PC-3 (cell line): ENCODE data around the gene ANKRD11. TPM values are rescaled to one million over a fixed set of nuclear protein-coding genes. Genes with fewer than 3 reads are reported as not detected.

Experiments
- ATAC-seq: fragments of 200-7000 bp; cut with Tn5 transposase; 2 replicates; pipeline ENCODE4 v1.9.1; 2020; ENCODE audit warnings: mild to moderate bottlenecking, moderate library complexity
- BruUV-seq: library from RNA; stranded (reverse); fragments of 400-500 nt; replicated peaks from 2 replicates; lab custom pipeline; 2021; lab: Mats Ljungman, UMichigan
- CTCF ChIA-PET: fragments of 300-600 bp; sonication (Branson Sonifier 250); formaldehyde crosslinking; loops from one replicate; lab custom pipeline; 2022; ENCODE audit warnings: antibody characterized with exemption; lab: Charles Lee
- POLR2A ChIA-PET: fragments of 300-600 bp; sonication (Branson Sonifier 250); formaldehyde crosslinking; loops from one replicate; lab custom pipeline; 2022; ENCODE audit warnings: antibody characterized with exemption; ENCODE audit not compliant: unreplicated experiment; lab: Charles Lee
- DNase-seq: peaks from one replicate; pipeline ENCODE4 v3.0.0-alpha.2; 2015
- H2AFZ ChIP-seq: fragments of 300-600 bp; sonication (generic); 2 replicates; pipeline ENCODE4 v1.6.0; 2016; ENCODE audit warnings: antibody characterized with exemption, low read length
- H3F3A ChIP-seq: fragments of 300-600 bp; sonication (generic); one replicate; pipeline ENCODE4 v1.6.0; 2017; ENCODE audit warnings: antibody characterized with exemption, low read length, control low read depth, mild to moderate bottlenecking; ENCODE audit not compliant: unreplicated experiment
- H3K27ac ChIP-seq: fragments of 300-600 bp; sonication (generic); 2 replicates; pipeline ENCODE4 v1.5.1; 2016; ENCODE audit warnings: mild to moderate bottlenecking, low read length
- H3K27me3 ChIP-seq: fragments of 300-600 bp; sonication (generic); 2 replicates; pipeline ENCODE4 v1.6.1; 2016; ENCODE audit warnings: low read length, mixed read lengths
- H3K36me3 ChIP-seq: fragments of 300-600 bp; sonication (generic); 2 replicates; pipeline ENCODE4 v1.6.1; 2016; ENCODE audit warnings: low read depth, mixed run types, low read length, mixed read lengths
- H3K4me1 ChIP-seq: fragments of 300-600 bp; sonication (generic); 2 replicates; pipeline ENCODE4 v1.5.1; 2016; ENCODE audit warnings: low read length; ENCODE audit not compliant: insufficient read depth
- H3K4me2 ChIP-seq: fragments of 300-600 bp; sonication (generic); 2 replicates; pipeline ENCODE4 v1.6.0; 2016; ENCODE audit warnings: low read length
- H3K4me3 ChIP-seq: fragments of 300-600 bp; sonication (generic); 2 replicates; pipeline ENCODE4 v1.5.1; 2016; ENCODE audit warnings: mild to moderate bottlenecking, low read length, mixed read lengths
- H3K79me2 ChIP-seq: fragments of 300-600 bp; sonication (generic); 2 replicates; pipeline ENCODE4 v1.6.1; 2017; ENCODE audit warnings: low read length, mixed read lengths
- H3K9ac ChIP-seq: fragments of 300-600 bp; sonication (generic); 2 replicates; pipeline ENCODE4 v1.6.0; 2016; ENCODE audit warnings: mild to moderate bottlenecking, low read length
- H3K9me2 ChIP-seq: fragments of 300-600 bp; sonication (generic); replicated peaks from 2 replicates; pipeline ENCODE4 v1.6.1; 2016; ENCODE audit warnings: mixed run types, low read length, mixed read lengths
- H3K9me3 ChIP-seq: fragments of 300-600 bp; sonication (generic); 2 replicates; pipeline ENCODE4 v1.6.1; 2016; ENCODE audit warnings: low read length, mixed read lengths
- H4K20me1 ChIP-seq: fragments of 300-600 bp; sonication (generic); 2 replicates; pipeline ENCODE4 v1.6.1; 2016; ENCODE audit warnings: low read length, mixed read lengths
- EZH2 ChIP-seq: fragments of 300-600 bp; sonication (generic); IDR thresholded peaks from one replicate; pipeline ENCODE4 v1.6.1; 2017; ENCODE audit warnings: antibody characterized with exemption, mild to moderate bottlenecking, low read length; ENCODE audit not compliant: unreplicated experiment
- EZH2phosphoT487 ChIP-seq: fragments of 300-600 bp; sonication (generic); IDR thresholded peaks from 2 replicates; pipeline ENCODE4 v1.6.1; 2018; ENCODE audit warnings: mild to moderate bottlenecking, antibody characterized with exemption, low read length, borderline replicate concordance
- intact Hi-C: fragments of 100-400 bp; cut with micrococcal nuclease; formaldehyde crosslinking; loops from 2 replicates; pipeline ENCODE4 v1.9.0; 2023
- total RNA-seq: library from RNA; depleted of rRNA; stranded (reverse); fragments of >200 nt; gene quantifications from 2 replicates; pipeline ENCODE4 v1.2.3, GENCODE V29; 2014
- TF ChIP-seq, protein P1 (sequence below): fragments of 300-600 bp; sonication (generic); conservative IDR thresholded peaks from 2 replicates; pipeline ENCODE4 v1.5.1; 2017; ENCODE audit warnings: antibody characterized with exemption, low read depth, mild to moderate bottlenecking, low read length

The ANKRD11 gene
- total RNA-seq, 1 experiment from 2014 or later = 65.0 TPM

DNA sequence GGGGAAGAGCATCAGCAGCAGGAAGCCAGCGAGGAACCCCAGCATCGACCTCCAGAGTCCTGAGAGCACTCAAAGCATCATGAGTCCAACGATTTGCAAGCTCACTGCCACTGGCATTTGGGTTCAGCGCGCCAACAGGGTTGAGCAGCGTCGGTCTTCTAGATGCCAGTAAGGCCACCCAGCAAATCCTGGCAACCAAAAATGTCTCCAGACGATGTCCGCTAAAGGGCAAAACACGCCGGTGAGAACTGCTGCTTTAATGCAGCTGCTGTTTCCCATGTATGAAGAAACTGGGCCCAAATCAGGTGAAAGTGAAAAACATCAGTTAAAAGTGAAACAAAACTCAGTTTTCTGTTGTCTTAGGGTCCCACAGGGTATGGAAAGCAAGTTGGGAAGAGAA, 70.2 kb downstream of the ANKRD11 start:
- DNase-seq (no peak), ATAC-seq (no peak)
- H3K27me3 ChIP-seq = no peaks in the 10 kb centered on the region
- H3K4me2 ChIP-seq = no peak overlapping the region
- H3K4me3 ChIP-seq = no peak overlapping the region
- intact Hi-C loops = no loop called here
- H3K79me2 ChIP-seq = peaks cover 98% of the 10 kb centered on the region
- peaks cover 6% of the 10 kb centered on the region; the same call in 1 of the 2 replicates for H3K36me3 ChIP-seq
- peaks cover 8% of the 10 kb centered on the region for H3F3A ChIP-seq
- no peak overlapping the region for H2AFZ ChIP-seq
- H3K9me3 ChIP-seq = no peaks in the 10 kb centered on the region
- H3K9ac ChIP-seq = no peak overlapping the region
- CTCF ChIA-PET = no interaction called here
- no peaks in the 10 kb centered on the region for H3K9me2 ChIP-seq
- peaks cover 18% of the 10 kb centered on the region for H3K4me1 ChIP-seq
- TF ChIP-seq, protein P1, sequence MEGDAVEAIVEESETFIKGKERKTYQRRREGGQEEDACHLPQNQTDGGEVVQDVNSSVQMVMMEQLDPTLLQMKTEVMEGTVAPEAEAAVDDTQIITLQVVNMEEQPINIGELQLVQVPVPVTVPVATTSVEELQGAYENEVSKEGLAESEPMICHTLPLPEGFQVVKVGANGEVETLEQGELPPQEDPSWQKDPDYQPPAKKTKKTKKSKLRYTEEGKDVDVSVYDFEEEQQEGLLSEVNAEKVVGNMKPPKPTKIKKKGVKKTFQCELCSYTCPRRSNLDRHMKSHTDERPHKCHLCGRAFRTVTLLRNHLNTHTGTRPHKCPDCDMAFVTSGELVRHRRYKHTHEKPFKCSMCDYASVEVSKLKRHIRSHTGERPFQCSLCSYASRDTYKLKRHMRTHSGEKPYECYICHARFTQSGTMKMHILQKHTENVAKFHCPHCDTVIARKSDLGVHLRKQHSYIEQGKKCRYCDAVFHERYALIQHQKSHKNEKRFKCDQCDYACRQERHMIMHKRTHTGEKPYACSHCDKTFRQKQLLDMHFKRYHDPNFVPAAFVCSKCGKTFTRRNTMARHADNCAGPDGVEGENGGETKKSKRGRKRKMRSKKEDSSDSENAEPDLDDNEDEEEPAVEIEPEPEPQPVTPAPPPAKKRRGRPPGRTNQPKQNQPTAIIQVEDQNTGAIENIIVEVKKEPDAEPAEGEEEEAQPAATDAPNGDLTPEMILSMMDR = no peak
- TF ChIP-seq EZH2phosphoT487 = no peak
- TF ChIP-seq EZH2 = no peak
- no peak overlapping the region for H3K27ac ChIP-seq
- peaks cover 53% of the 10 kb centered on the region for H4K20me1 ChIP-seq
- BruUV-seq = no TSS peak
- POLR2A ChIA-PET = interaction anchor here (0.6 kb wide), 1 partner anchor 515 kb away, joined by 3 read pairs; no protein-coding TSS in a partner anchor

DNA sequence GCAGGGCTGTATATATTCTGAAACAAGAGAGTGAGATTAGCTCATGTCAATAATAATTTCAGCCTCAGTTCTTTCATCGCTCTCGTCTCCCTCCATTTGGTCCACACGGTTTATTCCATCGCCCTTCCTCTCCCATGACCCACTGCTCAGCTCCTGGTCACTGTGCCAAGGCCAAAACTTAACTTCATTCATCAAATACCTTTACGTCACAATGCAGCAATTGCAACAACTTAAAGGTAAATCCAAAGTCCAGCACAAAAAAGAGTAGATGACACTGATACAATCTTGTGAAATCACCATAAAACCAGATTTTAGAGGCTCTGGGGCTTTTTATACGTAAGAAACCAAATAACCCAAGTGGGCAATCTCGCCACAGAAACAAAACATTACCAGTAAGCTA, 72.0 kb downstream of the ANKRD11 start:
- Histone ChIP-seq H3K27ac (no peak overlapping the region), H3K36me3 (peaks cover 6% of the 10 kb centered on the region; the same call in 1 of the 2 replicates), H3K4me3 (no peak overlapping the region), H3K9me2 (no peaks in the 10 kb centered on the region), H3K9ac (no peak overlapping the region), H3K79me2 (peaks cover 97% of the 10 kb centered on the region), H2AFZ (no peak overlapping the region), H3K4me2 (no peak overlapping the region), H3F3A (peaks cover 8% of the 10 kb centered on the region), H3K27me3 (no peaks in the 10 kb centered on the region), H4K20me1 (peaks cover 59% of the 10 kb centered on the region), H3K9me3 (no peaks in the 10 kb centered on the region), H3K4me1 (peaks cover 12% of the 10 kb centered on the region)
- POLR2A ChIA-PET = no interaction called here
- CTCF ChIA-PET = no interaction called here
- intact Hi-C loops = no loop called here
- TF ChIP-seq EZH2phosphoT487 (no peak), EZH2 (no peak)
- TF ChIP-seq, protein P1 = no peak
- no peak for ATAC-seq
- DNase-seq = no peak
- no TSS peak for BruUV-seq

DNA sequence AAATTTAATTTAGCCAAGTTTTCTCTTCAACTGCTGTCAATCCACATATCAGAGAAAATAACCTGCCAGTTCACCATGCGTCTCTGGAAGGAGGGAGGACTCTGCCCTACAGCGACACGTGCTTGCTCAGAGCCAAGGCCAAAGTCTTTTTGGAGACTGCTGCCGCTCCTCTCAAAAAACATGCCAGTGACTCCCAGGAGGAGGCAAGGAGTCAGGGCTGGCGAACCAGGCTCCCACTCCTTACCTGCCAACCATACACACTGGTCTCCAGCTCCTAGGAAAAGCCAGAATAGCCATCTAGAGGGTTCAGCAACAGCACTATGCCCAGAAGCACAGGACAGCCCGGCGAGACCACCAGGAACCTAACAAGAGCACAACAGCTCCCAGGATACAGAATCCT, 73.0 kb downstream of the ANKRD11 start:
- Histone ChIP-seq H3K4me2 (no peak overlapping the region), H3K9me2 (no peaks in the 10 kb centered on the region), H3K4me3 (no peak overlapping the region), H3K27me3 (no peaks in the 10 kb centered on the region), H3K9me3 (no peaks in the 10 kb centered on the region), H3F3A (peaks cover 4% of the 10 kb centered on the region), H3K36me3 (peaks cover 6% of the 10 kb centered on the region; the same call in 1 of the 2 replicates), H3K27ac (no peak overlapping the region), H3K9ac (no peak overlapping the region), H3K79me2 (peaks cover 97% of the 10 kb centered on the region), H2AFZ (no peak overlapping the region), H4K20me1 (peaks cover 64% of the 10 kb centered on the region), H3K4me1 (peaks cover 2% of the 10 kb centered on the region)
- BruUV-seq = TSS peak; percentile 23
- ATAC-seq = no peak
- ChIA-PET POLR2A (no interaction called here), CTCF (no interaction called here)
- TF ChIP-seq, protein P1 = no peak
- TF ChIP-seq EZH2phosphoT487 (no peak), EZH2 (no peak)
- intact Hi-C loops = no loop called here
- no peak for DNase-seq
